CD4-positive, alpha-beta T cell treated with Interleukin-6 for 4 hours (primary cell): ENCODE data around the gene SIDT2.

ENCODE experiments used
- DNase-seq: peaks from one replicate; pipeline ENCODE4 v3.0.0-alpha.2; 2020; ENCODE audit warnings: mixed read lengths

The SIDT2 gene

DNA sequence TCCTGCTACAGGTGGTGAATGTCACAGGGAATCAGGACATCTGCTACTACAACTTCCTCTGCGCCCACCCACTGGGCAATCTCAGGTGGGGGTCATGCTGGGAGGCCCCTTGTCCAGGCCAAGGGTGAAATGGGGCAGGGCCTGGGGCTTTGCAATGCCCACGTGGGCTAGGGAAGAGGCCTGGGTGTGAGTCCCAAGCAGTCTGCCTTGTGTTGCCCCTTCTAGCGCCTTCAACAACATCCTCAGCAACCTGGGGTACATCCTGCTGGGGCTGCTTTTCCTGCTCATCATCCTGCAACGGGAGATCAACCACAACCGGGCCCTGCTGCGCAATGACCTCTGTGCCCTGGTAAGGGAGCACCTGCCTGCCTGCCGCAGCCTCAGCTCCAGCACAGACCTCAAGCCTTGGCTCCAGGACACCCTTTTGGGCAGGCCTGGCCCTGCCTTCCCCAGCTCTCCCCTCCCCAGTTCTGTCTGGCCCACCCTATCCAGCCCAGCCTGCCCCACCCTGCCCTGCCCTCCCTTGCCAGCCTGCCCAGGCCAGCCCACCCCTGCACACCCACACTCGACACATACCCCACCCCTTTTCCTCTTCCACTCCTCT, 11.5 kb downstream of the SIDT2 start:
- no peak for DNase-seq

DNA sequence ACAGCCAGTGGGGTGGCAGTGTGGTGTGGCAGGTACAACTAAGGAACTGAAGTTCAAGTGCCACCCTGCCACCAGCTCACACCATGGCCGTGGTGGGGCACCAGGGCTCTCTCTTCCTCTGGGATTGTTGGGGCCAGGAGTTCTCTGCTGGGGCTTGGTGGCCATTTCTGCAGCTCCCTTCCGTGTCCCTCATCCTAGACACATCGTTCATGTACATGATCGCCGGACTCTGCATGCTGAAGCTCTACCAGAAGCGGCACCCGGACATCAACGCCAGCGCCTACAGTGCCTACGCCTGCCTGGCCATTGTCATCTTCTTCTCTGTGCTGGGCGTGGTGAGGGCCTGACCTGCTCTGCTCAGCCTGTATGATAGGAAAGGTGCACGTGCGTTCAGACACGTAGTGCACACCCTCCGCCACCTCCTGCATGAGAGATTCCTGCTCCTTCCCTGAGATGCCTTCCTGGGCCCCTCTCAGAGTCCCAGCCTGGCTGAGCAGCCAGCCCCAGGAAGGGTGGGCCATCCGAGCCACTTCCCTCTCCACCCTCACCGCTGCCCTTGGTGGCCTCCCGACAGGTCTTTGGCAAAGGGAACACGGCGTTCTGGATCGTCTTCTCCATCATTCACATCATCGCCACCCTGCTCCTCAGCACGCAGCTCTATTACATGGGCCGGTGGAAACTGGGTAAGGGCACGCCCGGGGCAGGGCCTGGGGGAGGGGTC, 13.3 kb downstream of the SIDT2 start:
- DNase-seq = no peak

DNA sequence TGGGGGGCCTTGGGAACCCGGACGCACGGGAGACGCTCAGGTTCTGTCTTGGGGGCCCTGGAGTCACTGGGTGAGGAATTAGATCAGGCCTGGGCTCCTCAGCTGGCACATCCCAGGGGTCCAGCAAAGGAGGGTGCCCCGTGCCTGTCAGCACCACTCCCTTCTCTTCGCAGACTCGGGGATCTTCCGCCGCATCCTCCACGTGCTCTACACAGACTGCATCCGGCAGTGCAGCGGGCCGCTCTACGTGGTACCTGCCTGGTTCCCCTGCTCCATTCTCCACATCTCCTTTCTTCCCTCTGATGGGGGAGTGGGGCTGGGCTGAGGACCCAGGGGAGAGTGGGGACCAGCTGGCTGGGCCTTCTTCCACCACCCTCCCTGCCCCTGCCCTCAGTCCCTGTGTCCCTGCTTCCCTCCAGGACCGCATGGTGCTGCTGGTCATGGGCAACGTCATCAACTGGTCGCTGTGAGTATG, 13.9 kb downstream of the SIDT2 start:
- DNase-seq = no peak

DNA sequence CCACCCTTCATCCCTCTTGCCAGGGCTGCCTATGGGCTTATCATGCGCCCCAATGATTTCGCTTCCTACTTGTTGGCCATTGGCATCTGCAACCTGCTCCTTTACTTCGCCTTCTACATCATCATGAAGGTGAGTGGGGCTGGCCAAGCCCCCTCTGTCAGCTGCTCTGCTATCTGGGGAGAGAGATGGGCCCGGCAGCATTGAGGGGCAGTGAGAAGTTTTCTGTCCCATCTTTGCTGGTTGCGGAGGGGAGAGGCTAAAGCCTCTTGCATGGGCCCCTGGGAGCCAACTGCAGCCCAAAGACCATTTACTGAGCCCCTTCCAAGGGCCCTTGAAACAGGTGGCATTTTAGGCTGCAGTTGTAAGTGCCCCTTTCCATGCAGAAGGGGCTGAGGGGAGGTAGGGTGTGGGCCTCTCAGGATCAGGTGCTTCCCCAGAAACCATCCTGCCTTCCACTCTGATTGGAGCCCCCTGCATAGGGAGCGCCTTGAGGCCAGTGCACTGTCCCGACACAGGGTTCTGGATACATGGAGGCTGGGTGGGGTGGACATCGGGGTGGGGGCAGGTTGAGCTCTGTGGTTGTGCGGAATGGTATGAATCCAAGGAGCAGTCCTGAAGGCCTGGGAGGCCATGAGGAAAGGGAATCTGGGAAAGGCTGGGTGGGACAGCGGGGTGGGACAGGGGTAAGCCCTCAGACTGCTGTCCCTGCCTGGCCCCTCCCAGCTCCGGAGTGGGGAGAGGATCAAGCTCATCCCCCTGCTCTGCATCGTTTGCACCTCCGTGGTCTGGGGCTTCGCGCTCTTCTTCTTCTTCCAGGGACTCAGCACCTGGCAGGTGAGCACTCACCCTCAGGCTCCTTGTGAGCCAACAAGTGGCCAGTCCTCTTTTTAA, 14.8 kb downstream of the SIDT2 start:
- DNase-seq = no peak

DNA sequence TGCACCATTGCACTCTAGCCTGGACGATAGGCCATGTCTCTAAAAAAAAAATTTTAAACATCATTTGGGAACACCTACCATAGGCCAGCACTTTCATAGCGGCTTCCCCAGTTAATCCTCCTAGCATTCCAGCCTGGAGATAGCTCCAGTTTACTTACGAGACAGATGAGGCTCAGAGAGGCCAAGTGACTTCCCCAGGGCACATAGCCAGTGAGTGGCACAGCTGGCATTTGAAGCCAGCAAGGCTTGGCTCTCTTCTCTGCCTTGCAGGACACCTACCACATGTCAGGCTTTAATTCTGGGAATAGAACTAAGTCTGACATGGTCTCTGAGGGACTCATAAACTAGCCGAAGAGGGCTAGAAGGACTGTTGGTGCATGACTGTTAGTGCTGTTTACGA, 15.7 kb downstream of the SIDT2 start:
- no peak for DNase-seq

DNA sequence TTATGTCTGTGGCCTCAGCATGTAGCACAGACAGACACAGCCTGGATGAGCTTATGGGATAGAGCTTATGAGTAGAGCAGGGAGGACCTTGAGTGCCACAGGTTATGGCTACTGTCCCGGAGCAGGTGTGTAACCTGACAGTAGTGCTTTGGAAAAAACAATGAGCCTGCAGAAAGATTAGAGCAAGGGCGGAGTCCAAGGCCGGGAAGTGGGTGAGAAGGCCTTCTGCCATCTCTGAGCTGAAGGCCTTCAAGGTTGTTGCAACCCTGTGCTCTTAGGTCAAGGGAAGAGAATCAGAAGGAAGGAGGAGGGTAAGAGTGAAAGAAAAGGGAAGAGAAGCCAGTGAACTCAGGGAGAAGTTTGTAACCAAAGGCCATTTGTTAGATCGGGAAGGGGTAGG, 16.7 kb downstream of the SIDT2 start:
- DNase-seq = no peak

DNA sequence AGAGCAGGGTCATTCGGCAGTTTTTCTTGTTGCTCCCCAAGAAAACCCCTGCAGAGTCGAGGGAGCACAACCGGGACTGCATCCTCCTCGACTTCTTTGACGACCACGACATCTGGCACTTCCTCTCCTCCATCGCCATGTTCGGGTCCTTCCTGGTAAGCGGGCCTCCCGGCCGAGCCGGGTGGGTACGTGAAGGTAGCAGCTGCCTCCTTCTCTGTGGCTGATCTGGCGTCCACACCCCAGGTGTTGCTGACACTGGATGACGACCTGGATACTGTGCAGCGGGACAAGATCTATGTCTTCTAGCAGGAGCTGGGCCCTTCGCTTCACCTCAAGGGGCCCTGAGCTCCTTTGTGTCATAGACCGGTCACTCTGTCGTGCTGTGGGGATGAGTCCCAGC, 17.2 kb downstream of the SIDT2 start:
- DNase-seq = no peak

DNA sequence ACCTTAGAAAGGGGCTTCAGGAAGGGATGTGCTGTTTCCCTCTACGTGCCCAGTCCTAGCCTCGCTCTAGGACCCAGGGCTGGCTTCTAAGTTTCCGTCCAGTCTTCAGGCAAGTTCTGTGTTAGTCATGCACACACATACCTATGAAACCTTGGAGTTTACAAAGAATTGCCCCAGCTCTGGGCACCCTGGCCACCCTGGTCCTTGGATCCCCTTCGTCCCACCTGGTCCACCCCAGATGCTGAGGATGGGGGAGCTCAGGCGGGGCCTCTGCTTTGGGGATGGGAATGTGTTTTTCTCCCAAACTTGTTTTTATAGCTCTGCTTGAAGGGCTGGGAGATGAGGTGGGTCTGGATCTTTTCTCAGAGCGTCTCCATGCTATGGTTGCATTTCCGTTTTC, 18.5 kb downstream of the SIDT2 start:
- no peak for DNase-seq

DNA sequence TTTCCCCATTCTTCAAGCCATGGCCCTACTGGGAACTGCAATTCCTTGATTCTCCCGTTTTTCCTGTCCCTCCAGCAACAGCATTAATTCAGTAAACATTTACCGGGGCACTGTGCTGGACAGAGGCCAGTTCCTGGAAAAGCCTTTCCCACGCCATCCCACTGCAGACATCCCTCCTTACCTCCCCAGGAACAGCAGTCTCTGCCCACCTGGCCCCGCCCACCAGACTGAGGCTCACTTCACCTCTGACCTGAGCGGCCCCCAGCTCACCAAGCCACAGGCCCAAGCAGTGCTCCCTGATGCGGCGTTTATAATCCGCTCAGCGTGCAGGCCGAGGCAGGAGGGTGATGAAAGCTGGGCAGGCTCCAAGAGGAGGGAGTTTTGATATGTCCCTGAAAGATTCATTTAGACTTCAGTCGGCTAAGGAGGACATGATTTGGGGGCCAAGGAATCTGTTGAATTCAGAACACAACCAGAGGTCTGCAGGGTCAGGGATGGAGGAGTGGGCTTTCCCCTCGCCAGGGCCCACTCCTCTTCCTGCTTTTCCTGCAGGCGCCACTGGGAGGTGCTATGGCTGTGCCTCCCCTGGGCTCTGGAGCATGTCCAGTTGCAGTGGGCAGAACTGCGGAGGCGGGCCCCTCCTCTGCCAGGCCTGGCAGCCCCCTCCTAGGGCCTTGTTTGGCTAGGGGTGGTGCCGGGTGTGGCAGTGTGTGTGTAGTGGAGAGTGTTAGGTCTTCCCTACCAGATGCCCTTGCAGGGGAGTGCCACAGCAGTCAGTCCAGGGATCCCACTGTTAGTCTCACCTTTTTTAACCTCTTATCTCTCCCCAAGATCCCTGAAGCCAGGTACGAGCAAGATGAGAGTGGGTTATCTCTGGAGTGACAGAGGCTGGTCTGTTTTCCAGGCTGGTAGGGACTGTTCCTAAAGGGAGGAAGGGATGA, 19.2 kb downstream of the SIDT2 start:
- no peak for DNase-seq

DNA sequence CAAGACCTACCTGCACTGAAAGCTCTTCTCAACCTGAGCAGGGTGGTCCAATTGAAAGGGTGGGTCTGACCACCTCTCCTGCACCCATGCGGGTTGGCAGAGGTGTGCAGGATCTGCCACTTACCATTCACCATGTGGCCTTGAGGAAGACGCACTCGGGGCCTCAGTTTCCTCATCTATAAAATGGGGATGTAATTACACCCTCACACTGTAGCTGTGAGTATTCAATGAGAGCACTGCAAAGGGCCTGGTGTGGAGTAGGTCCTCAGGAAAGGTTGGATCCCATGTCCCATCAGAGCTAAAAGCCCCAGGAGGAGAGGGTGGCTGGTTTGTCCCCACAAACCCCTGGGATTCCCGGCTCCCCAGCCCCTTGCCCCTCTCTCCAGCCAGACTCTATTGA, 20.1 kb downstream of the SIDT2 start:
- no peak for DNase-seq

DNA sequence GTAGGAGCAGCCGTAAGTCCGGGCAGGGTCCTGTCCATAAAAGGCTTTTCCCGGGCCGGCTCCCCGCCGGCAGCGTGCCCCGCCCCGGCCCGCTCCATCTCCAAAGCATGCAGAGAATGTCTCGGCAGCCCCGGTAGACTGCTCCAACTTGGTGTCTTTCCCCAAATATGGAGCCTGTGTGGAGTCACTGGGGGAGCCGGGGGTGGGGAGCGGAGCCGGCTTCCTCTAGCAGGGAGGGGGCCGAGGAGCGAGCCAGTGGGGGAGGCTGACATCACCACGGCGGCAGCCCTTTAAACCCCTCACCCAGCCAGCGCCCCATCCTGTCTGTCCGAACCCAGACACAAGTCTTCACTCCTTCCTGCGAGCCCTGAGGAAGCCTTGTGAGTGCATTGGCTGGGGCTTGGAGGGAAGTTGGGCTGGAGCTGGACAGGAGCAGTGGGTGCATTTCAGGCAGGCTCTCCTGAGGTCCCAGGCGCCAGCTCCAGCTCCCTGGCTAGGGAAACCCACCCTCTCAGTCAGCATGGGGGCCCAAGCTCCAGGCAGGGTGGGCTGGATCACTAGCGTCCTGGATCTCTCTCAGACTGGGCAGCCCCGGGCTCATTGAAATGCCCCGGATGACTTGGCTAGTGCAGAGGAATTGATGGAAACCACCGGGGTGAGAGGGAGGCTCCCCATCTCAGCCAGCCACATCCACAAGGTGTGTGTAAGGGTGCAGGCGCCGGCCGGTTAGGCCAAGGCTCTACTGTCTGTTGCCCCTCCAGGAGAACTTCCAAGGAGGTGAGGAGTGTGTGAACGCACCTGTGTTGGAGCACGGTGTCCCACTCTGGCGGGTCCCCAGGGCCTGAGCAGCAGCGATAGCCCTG, 20.7 kb downstream of the SIDT2 start, which contains the start of gene TAGLN:
Gene TAGLN (plus strand): TSS at position 318 of the 863 bp plus-strand sequence. CDS start 3,644 bp downstream, outside the sequence.
- DNase-seq = no peak

DNA sequence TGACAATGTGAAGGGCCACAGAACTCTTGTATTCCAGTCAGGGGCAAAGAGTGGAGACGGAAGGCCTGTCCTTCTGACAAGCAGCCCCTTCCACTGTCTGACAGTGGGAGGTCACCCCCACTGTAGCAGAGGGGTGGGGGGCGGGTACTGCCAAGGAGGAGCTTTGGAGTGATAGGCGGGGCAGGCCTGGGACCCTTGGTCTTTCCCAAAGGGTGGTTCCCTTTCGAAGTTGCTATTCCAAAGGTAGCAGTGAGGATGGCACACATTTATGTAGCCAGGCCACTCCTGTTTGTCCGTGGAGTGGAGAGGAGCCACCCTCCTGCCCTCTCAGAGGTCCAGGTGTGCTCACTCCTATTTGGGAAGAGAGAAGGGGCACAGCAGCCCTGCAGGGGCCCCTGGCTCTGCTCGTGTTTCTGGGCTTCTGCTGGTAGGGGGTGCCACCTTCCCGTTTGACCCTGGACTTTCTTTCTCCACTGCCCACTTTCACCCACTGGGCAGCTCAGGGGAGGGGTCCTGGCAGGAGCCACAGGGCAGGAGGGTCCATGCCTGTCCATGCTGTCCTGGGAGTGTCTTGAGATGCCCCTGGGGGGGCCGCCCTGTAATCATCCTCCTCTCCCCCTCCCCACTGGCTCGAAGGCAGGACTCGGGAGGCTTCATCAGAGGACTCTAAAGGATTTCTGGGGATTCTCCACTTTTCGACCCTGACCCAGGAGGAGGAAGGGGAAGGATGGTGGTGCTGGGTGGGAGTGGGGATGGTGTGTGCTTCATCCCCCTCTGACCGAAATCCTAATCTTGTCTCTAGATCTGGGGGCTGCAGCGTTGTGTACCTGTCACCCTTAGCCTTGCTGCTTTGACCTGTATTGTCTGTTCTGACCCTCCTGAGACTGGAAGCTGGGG, 21.6 kb downstream of the SIDT2 start:
- no peak for DNase-seq

DNA sequence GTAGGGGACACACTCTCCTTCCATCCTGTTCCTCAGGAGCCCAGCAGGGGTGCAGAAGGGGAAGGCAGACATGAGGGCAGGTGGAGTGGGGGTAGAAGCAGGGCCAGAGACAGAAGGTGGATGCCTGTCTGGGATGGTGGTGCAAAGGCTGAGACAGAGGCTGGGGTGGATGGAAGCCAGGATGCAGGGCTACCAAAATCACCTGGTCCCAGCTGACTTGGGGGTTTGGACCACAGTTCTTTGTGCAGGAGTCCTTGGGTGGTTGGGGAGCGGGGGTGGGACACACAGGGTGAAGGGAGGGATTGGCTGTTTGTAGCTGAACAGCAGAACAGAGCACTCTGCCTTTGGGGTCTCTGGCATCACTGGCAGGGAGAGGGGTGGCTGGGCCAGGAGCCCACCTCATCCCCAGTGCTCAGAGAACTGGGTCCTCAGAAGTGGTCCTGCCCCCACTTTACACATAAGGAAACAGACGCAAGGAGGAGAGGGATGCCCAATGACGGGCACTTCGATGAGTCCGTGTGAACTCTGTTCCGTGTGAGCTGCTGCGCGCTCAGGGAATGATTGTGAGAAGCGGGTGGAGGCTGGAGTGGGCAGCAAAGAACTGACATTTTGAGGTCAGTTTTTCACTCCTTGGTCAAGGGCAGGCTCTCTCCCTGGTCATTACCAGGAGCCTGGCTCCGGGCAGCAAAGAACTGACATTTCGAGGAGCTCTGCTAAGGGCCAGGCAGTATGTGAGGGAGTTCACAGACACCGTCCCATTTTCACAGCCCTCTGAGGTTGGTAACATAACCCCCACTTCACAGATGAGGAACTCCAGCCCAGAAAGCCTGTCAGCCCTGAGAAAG, 22.5 kb downstream of the SIDT2 start:
- DNase-seq = no peak

DNA sequence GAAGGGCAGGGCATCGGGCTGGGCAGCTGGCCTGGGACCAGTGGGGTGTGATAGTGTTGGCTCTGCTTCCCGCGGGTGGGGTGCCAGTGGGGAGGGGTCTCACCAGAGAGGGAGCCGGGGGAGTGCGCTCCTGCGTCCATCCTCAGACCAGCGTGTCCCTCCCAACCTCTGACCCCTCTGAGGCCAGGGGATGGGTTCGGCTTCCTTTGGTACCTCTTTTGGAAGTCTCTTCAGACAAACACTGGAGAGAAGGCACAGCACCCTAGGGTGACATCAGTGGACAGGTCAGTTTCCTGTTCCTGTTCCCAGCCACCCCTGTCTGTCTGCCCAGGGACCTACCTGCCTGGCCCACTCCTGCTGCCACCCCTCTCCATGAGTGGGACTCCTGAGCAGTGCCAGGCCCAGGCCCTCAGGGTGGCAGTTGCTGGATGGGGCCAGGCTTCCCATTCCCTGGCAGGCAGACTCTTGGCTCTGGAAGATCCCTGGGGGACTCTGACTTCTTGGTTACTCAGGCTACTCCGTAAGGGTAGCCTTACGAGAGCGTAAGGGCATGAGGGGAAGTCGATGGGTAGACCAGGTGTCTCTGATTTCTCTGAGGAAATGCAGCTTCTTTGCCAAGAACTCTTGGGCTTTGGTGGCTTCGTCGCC, 23.2 kb downstream of the SIDT2 start:
- DNase-seq = no peak

DNA sequence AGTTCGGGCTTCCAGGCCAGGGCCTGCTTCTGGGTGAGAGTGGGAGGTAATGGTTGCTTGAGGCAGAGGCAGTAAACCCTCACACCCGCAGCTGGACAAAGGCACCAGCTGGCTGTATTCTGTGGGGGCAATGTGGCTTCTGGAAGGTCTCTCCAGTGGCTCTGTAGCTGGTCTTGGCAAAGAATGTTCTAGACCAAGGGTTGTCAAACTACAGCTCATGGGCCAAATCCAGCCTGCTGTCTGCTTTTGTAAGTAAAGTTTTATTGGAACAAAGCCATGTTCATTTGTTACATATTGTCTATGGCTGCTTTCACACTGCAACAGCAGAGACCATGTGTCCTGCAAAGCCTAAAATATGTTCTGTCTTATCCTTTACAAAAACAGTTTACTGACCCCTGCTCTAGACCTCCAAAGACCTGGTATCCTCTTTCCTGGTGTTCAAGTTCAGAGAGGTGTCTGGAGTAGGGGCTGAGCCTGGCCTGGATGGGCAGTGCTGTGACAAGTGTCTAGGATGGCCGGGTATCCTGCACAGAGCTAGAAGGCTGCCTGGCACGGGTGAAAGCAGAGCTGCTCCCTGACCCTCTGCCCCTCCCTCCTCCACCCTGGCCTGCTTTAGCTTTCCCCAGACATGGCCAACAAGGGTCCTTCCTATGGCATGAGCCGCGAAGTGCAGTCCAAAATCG, 24.0 kb downstream of the SIDT2 start:
- no peak for DNase-seq

DNA sequence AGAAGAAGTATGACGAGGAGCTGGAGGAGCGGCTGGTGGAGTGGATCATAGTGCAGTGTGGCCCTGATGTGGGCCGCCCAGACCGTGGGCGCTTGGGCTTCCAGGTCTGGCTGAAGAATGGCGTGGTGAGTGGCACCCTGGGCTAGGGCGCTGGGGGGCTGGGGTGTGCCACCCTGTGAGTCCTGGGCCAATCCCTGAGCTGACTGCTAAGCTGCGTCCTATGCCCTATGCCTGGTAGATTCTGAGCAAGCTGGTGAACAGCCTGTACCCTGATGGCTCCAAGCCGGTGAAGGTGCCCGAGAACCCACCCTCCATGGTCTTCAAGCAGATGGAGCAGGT, 24.5 kb downstream of the SIDT2 start:
- no peak for DNase-seq

DNA sequence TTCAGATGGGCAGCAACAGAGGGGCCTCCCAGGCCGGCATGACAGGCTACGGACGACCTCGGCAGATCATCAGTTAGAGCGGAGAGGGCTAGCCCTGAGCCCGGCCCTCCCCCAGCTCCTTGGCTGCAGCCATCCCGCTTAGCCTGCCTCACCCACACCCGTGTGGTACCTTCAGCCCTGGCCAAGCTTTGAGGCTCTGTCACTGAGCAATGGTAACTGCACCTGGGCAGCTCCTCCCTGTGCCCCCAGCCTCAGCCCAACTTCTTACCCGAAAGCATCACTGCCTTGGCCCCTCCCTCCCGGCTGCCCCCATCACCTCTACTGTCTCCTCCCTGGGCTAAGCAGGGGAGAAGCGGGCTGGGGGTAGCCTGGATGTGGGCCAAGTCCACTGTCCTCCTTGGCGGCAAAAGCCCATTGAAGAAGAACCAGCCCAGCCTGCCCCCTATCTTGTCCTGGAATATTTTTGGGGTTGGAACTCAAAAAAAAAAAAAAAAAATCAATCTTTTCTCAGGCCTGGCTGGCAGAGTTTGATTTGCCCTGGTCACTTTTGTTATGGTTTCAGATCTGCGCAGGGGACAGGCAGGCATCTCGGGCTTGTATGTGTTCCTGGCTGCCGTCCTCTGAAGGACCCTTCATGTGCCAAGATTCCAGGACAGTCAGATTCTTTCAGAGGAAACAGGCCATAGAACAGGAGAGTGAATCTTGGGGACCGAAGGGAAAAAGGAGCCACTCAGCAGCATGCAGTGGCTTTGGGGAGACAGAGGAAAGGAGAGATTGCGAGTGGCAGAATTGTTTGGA, 25.9 kb downstream of the SIDT2 start:
- DNase-seq = no peak
